ENCODE data around the gene CCR6.
"Not testable (repeated sequence)": the region's sequence is repeated elsewhere in the genome, so short reads cannot be mapped to it uniquely, and the experiment has no call there.

The CCR6 gene

GRCh38 chr6:167146977-167147376, 24.1 kb downstream of the CCR6 start:
- DNase-seq, result no peak

GRCh38 chr6:167148021-167148420, 25.1 kb downstream of the CCR6 start:
- no peak for DNase-seq

GRCh38 chr6:167148997-167149396, 26.1 kb downstream of the CCR6 start:
- DNase-seq, result no peak

GRCh38 chr6:167150941-167151549, 28.1 kb downstream of the CCR6 start:
- DNase-seq, result no peak

- no peak for DNase-seq
Observed at GRCh38 chr6:167151648-167152047, 28.8 kb downstream of the CCR6 start.

GRCh38 chr6:167152862-167153261, 30.0 kb downstream of the CCR6 start:
- no peak for DNase-seq

GRCh38 chr6:167153521-167153959, 30.6 kb downstream of the CCR6 start:
- DNase-seq, result no peak

GRCh38 chr6:167154291-167154690, 31.4 kb downstream of the CCR6 start:
- DNase-seq, result no peak

- DNase-seq, result no peak
Observed at GRCh38 chr6:167154895-167155294, 32.0 kb downstream of the CCR6 start.

- DNase-seq, result no peak
Observed at GRCh38 chr6:167157414-167157813, 34.5 kb downstream of the CCR6 start.

GRCh38 chr6:167157863-167158262, 35.0 kb downstream of the CCR6 start, which contains the start of gene GPR31:
GPR31 (minus strand) TSS chr6:167157980; CDS start chr6:167157831, 149 bp downstream.
- DNase-seq, result no peak

GRCh38 chr6:167161851-167162467, 39.1 kb downstream of the CCR6 start:
- DNase-seq, result no peak

- DNase-seq, result no peak
Observed at GRCh38 chr6:167162591-167162990, 39.7 kb downstream of the CCR6 start.

GRCh38 chr6:167163476-167164011, 40.6 kb downstream of the CCR6 start:
- DNase-seq, result no peak

- no peak for DNase-seq
Observed at GRCh38 chr6:167164261-167164660, 41.4 kb downstream of the CCR6 start.

GRCh38 chr6:167165858-167166471, 43.1 kb downstream of the CCR6 start:
- no peak for DNase-seq

GRCh38 chr6:167167699-167168098, 44.8 kb downstream of the CCR6 start:
- not testable (repeated sequence) for DNase-seq

- DNase-seq, result not testable (repeated sequence)
Observed at GRCh38 chr6:167168296-167168695, 45.4 kb downstream of the CCR6 start.

- DNase-seq, result not testable (repeated sequence)
Observed at GRCh38 chr6:167169867-167170266, 47.0 kb downstream of the CCR6 start.

GRCh38 chr6:167171300-167171699, 48.4 kb downstream of the CCR6 start:
- DNase-seq, result not testable (repeated sequence)

GRCh38 chr6:167172011-167172410, 49.1 kb downstream of the CCR6 start:
- DNase-seq, result not testable (repeated sequence)

GRCh38 chr6:167177271-167177670, 54.4 kb downstream of the CCR6 start:
- not testable (repeated sequence) for DNase-seq

GRCh38 chr6:167178896-167179655, 56.2 kb downstream of the CCR6 start:
- not testable (repeated sequence) for DNase-seq

Measured in activated effector memory CD4-positive, alpha-beta T cell treated with anti-CD3 and anti-CD28 coated beads, Interleukin-2, amount 50 U/mL, for 16 hours (primary cell).